Muscle of arm (tissue), 12 donors: ENCODE measurements around the gene SLC49A4. TPM values are rescaled to one million over a fixed set of nuclear protein-coding genes. Genes with fewer than 3 reads are reported as not detected.

Experiments
- DNase-seq: peaks from one replicate; pipeline ENCODE4 v3.0.0-alpha.2; 2013
- polyA plus RNA-seq, 12 donors: library from polyadenylated mRNA; unstranded; fragments of 120-200 nt; gene quantifications; one replicate each; pipeline ENCODE4 v1.2.1, GENCODE V29; 2013; ENCODE audit not compliant: insufficient read length in 12 of 12

The SLC49A4 gene
- polyA plus RNA-seq, 12 donors, result 5.4 to 9.5 (median 6.1) TPM; not detected in 1

GRCh38 chr3:122843604-122844003 is 48.7 kb downstream of the SLC49A4 start:
- no peak for DNase-seq

- no peak for DNase-seq
These were observed 62.1 kb downstream of the SLC49A4 start for GRCh38 chr3:122857019-122857418.

- DNase-seq, result peak; percentile 35
These were observed 63.5 kb downstream of the SLC49A4 start for GRCh38 chr3:122858373-122858772.

GRCh38 chr3:122859021-122859805 is 64.3 kb downstream of the SLC49A4 start:
- no peak for DNase-seq

- DNase-seq, result no peak
These were observed 67.5 kb downstream of the SLC49A4 start for GRCh38 chr3:122862381-122862780.

GRCh38 chr3:122864498-122864897 is 69.6 kb downstream of the SLC49A4 start:
- no peak for DNase-seq

GRCh38 chr3:122868322-122868721 is 73.5 kb downstream of the SLC49A4 start:
- DNase-seq, result no peak

GRCh38 chr3:122873741-122874515 is 79.1 kb downstream of the SLC49A4 start:
- no peak for DNase-seq

- no peak for DNase-seq
These were observed 80.8 kb downstream of the SLC49A4 start for GRCh38 chr3:122875547-122876127.

GRCh38 chr3:122880173-122880572 is 85.3 kb downstream of the SLC49A4 start:
- DNase-seq, result no peak

GRCh38 chr3:122880624-122881023 is 85.8 kb downstream of the SLC49A4 start:
- DNase-seq, result no peak

GRCh38 chr3:122882361-122882947 is 87.6 kb downstream of the SLC49A4 start:
- DNase-seq, result no peak

- no peak for DNase-seq
These were observed 91.4 kb downstream of the SLC49A4 start for GRCh38 chr3:122886251-122886650.

GRCh38 chr3:122886946-122887345 is 92.1 kb downstream of the SLC49A4 start:
- no peak for DNase-seq

- DNase-seq, result peak; percentile 89
These were observed 95.3 kb downstream of the SLC49A4 start for GRCh38 chr3:122890077-122890719.

GRCh38 chr3:122890720-122891220 is 95.9 kb downstream of the SLC49A4 start:
- peak; percentile 15 for DNase-seq

GRCh38 chr3:122892118-122892960 is 97.5 kb downstream of the SLC49A4 start:
- no peak for DNase-seq

GRCh38 chr3:122893282-122893681 is 98.4 kb downstream of the SLC49A4 start:
- no peak for DNase-seq

- DNase-seq, result no peak
These were observed 99.1 kb downstream of the SLC49A4 start for GRCh38 chr3:122893754-122894668.
